SH-SY5Y (cell line): Measurements from ENCODE around the gene PROSER3.

Experiments
- GATA2 ChIP-seq: IDR thresholded peaks from 2 replicates; pipeline ENCODE4 v1.6.1; 2011; ENCODE audit warnings: mild to moderate bottlenecking, low read depth, low read length
- GATA3 ChIP-seq: IDR thresholded peaks from 2 replicates; pipeline ENCODE4 v1.6.1; 2011; ENCODE audit warnings: low read depth, mild to moderate bottlenecking, low read length, moderate library complexity

PROSER3 gene

GRCh38 chr19:35717665-35718344 lies 40.2 kb upstream of the PROSER3 start, which contains the start of gene KMT2B:
Gene KMT2B, plus strand, starts transcription at chr19:35718003. Its CDS starts 16 bp downstream, at chr19:35718019.
- TF ChIP-seq GATA2, result no peak
- no peak for TF ChIP-seq GATA3

DNA sequence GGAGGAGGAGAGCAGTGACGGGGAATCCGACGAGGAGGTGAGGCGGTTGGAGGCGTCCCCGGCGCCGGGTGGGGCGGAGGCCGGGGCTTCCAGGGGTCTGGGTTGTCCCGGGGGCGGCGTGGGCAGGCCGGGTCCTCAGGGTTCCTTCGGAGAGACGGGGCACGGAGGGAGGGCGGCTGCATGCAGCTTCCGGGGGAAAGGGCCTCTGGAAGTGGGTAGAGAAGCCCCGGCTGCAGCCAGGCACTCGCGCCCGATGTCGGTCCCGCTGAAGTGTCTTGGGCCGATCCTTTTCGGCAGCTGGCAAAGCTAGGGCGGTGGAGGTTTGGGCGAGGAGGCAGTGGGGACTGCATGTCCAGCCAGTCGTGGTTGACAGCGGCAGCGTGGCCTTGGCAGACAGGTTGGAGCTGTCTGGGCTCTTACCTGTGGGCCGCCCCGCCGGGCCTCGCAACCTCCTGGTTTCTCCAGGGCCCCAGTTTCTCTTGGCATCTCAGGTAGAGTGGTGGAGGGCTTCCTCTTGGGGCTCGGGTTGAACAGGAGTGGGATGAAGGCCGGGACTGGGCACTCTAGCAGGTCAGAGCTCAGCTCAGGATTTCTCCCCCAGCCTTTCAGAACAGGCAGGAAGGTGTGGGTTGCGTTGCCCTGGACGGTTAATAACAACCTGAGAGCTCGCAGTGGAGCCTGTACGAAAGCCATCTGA lies 39.5 kb upstream of the PROSER3 start:
- no peak for TF ChIP-seq GATA2
- TF ChIP-seq GATA3, result no peak

GRCh38 chr19:35719402-35720162 lies 38.4 kb upstream of the PROSER3 start:
- TF ChIP-seq GATA2 (no peak), GATA3 (no peak)

DNA sequence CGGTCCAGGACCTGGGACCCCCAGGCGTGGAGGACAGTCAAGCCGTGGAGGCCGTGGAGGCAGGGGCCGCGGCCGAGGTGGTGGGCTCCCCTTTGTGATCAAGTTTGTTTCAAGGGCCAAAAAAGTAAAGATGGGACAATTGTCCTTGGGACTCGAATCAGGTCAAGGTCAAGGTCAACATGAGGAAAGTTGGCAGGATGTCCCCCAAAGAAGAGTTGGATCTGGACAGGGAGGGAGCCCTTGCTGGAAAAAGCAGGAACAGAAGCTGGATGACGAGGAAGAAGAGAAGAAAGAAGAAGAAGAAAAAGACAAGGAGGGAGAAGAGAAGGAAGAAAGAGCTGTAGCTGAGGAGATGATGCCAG lies 37.8 kb upstream of the PROSER3 start:
- TF ChIP-seq GATA2, result no peak
- no peak for TF ChIP-seq GATA3

DNA sequence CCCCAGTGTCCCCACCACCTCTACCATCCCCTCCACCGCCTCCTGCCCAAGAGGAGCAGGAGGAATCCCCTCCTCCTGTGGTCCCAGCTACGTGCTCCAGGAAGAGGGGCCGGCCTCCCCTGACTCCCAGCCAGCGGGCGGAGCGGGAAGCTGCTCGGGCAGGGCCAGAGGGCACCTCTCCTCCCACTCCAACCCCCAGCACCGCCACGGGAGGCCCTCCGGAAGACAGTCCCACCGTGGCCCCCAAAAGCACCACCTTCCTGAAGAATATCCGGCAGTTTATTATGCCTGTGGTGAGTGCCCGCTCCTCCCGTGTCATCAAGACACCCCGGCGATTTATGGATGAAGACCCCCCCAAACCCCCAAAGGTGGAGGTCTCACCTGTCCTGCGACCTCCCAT lies 37.3 kb upstream of the PROSER3 start:
- TF ChIP-seq GATA3, result no peak
- no peak for TF ChIP-seq GATA2

DNA sequence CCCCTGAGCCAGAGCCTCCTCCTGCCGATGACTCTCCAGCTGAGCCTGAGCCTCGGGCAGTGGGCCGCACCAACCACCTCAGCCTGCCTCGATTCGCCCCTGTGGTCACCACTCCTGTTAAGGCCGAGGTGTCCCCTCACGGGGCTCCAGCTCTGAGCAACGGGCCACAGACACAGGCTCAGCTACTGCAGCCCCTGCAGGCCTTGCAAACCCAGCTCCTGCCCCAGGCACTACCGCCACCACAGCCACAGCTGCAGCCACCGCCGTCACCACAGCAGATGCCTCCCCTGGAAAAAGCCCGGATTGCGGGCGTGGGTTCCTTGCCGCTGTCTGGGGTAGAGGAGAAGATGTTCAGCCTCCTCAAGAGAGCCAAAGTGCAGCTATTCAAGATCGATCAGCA lies 36.6 kb upstream of the PROSER3 start:
- TF ChIP-seq GATA3 (no peak), GATA2 (no peak)

- no peak for TF ChIP-seq GATA3
- TF ChIP-seq GATA2, result no peak
These were observed 35.5 kb upstream of the PROSER3 start for GRCh38 chr19:35722461-35722860.

GRCh38 chr19:35722897-35723296 lies 35.1 kb upstream of the PROSER3 start:
- TF ChIP-seq GATA2, result no peak
- no peak for TF ChIP-seq GATA3

GRCh38 chr19:35723671-35724070 lies 34.3 kb upstream of the PROSER3 start:
- no peak for TF ChIP-seq GATA2
- TF ChIP-seq GATA3, result no peak

DNA sequence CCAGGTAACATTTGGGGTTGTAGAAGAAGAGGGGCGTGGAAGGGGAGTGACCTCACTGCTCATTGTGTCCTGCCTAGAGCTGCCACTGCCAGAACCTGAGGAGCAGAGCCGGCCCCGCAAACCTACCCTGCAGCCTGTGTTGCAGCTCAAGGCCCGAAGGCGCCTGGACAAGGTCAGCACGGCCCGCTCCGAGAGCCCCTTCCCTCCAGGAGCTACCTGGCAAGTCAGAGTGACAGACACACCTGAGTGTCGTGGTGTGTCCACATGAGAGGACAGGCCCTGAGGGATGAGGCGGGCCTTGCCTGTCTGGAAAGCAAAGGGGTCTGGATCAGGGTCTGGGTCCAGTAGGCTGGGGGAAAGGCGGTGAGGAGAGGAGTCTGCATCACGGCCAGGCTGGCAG lies 33.4 kb upstream of the PROSER3 start:
- TF ChIP-seq GATA3 (no peak), GATA2 (no peak)

- TF ChIP-seq GATA2, result no peak
- TF ChIP-seq GATA3, result no peak
These were observed 32.6 kb upstream of the PROSER3 start for GRCh38 chr19:35725216-35725861.

DNA sequence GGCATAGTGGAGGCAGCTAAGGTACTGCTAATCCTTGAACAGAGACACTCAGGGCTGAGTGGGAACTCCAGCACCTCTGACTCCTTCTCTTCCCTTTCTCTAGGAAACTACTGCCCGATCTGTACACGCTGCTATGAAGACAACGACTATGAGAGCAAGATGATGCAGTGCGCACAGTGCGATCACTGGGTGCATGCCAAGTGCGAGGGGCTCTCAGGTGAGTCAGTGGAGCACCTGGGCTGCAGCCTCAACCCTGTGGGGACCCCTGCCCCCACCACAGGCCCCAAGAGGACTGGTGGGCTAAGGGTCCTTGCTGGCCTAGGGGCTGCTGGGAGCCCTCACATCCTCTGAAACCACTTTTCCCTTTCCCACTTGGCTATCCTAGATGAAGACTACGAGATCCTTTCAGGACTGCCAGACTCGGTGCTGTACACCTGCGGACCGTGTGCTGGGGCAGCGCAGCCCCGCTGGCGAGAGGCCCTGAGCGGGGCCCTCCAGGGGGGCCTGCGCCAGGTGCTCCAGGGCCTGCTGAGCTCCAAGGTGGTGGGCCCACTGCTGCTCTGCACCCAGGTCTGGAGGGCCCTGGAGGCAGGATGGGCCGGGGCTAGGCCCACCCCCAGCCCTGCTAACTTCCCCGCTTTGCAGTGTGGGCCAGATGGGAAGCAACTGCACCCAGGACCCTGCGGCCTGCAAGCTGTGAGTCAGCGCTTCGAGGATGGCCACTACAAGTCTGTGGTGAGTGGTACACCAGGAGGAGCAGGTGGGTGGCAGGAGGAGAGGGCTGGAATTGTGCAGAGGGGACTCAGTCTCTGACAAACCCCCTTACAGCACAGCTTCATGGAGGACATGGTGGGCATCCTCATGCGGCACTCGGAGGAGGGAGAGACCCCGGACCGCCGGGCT lies 30.7 kb upstream of the PROSER3 start:
- TF ChIP-seq GATA2 (no peak), GATA3 (no peak)
